GM12878 (cell line): Measurements from ENCODE around the gene LIPN. TPM values are rescaled to one million over a fixed set of nuclear protein-coding genes. Genes with fewer than 3 reads are reported as not detected.

ENCODE experiments used
- BCL11A ChIP-seq: IDR thresholded peaks from 2 replicates; pipeline ENCODE4 v1.6.1; 2011; ENCODE audit warnings: low read depth, low read length
- BRCA1 ChIP-seq: IDR thresholded peaks from 2 replicates; pipeline ENCODE4 v1.6.1; 2011; ENCODE audit warnings: low read depth, low read length, improper control_type of control experiment
- CBX3 ChIP-seq: fragments of 200-600 bp; sonication (generic); IDR thresholded peaks from 2 replicates; pipeline ENCODE4 v1.6.1; 2016; ENCODE audit warnings: low read depth, borderline replicate concordance
- CREB1 ChIP-seq: IDR thresholded peaks from 2 replicates; pipeline ENCODE4 v1.6.1; 2012; ENCODE audit warnings: low read depth, mild to moderate bottlenecking, inconsistent platforms
- CREM ChIP-seq: IDR thresholded peaks from 2 replicates; pipeline ENCODE4 v1.6.1; 2014; ENCODE audit warnings: antibody characterized with exemption, low read depth
- ETV6 ChIP-seq, 2 experiments: fragments of 450-650 bp in 1 of 2; IDR thresholded peaks in 1 of 2; conservative IDR thresholded peaks in 1 of 2; 2 replicates each; pipeline ENCODE4 v1.6.1; 2014; ENCODE audit warnings: antibody characterized with exemption in 1 of 2, borderline replicate concordance in 1 of 2, low read depth in 1 of 2, mild to moderate bottlenecking in 1 of 2, moderate library complexity in 1 of 2
- EZH2 ChIP-seq: IDR thresholded peaks from 2 replicates; pipeline ENCODE4 v1.6.1; 2012; ENCODE audit warnings: low read depth, mild to moderate bottlenecking, control low read depth, inconsistent platforms, low read length, borderline replicate concordance; ENCODE audit not compliant: control insufficient read depth
- HCFC1 ChIP-seq: fragments of 150-350 bp; IDR thresholded peaks from 2 replicates; pipeline ENCODE4 v1.6.1; 2014; ENCODE audit warnings: low read length
- IKZF2 ChIP-seq, 2 experiments: fragments of 450-650 bp; IDR thresholded peaks; 2 replicates each; pipeline ENCODE4 v1.6.1; 2017; ENCODE audit warnings: mild to moderate bottlenecking in 2 of 2, moderate library complexity in 2 of 2
- IRF4 ChIP-seq: IDR thresholded peaks from 2 replicates; pipeline ENCODE4 v1.6.1; 2011; ENCODE audit warnings: low read depth, low read length
- MEF2A ChIP-seq: IDR thresholded peaks from 2 replicates; pipeline ENCODE4 v1.6.1; 2011; ENCODE audit warnings: low read depth, mild to moderate bottlenecking, low read length, moderate library complexity; ENCODE audit not compliant: insufficient read depth
- MTA2 ChIP-seq: fragments of 450-650 bp; IDR thresholded peaks from 2 replicates; pipeline ENCODE4 v1.6.1; 2016; ENCODE audit warnings: low read depth, mild to moderate bottlenecking, moderate library complexity
- NBN ChIP-seq: fragments of 450-650 bp; IDR thresholded peaks from 2 replicates; pipeline ENCODE4 v1.6.1; 2016
- NFIC ChIP-seq: IDR thresholded peaks from 2 replicates; pipeline ENCODE4 v1.6.1; 2012; ENCODE audit warnings: low read depth, mild to moderate bottlenecking, inconsistent platforms, low read length, moderate library complexity
- NR2F1 ChIP-seq: fragments of 450-650 bp; conservative IDR thresholded peaks from 2 replicates; pipeline ENCODE4 v1.6.1; 2017; ENCODE audit warnings: mild to moderate bottlenecking
- RFX5 ChIP-seq: IDR thresholded peaks from 2 replicates; pipeline ENCODE4 v1.6.1; 2011; ENCODE audit warnings: low read depth, low read length, improper control_type of control experiment
- RUNX3 ChIP-seq: IDR thresholded peaks from 2 replicates; pipeline ENCODE4 v1.6.1; 2012; ENCODE audit warnings: low read length, inconsistent platforms
- SIX5 ChIP-seq: IDR thresholded peaks from 2 replicates; pipeline ENCODE4 v1.6.1; 2011; ENCODE audit warnings: mild to moderate bottlenecking, low read depth, low read length, moderate library complexity; ENCODE audit not compliant: severe bottlenecking
- SMAD1 ChIP-seq: fragments of 450-650 bp; IDR thresholded peaks from 2 replicates; pipeline ENCODE4 v1.6.1; 2018; ENCODE audit warnings: mild to moderate bottlenecking, low read depth; ENCODE audit not compliant: partially characterized antibody
- SMAD5 ChIP-seq: IDR thresholded peaks from 2 replicates; pipeline ENCODE4 v1.6.1; 2016; ENCODE audit warnings: antibody characterized with exemption, low read depth
- SP1 ChIP-seq: IDR thresholded peaks from one replicate; pipeline ENCODE4 v1.6.1; 2011; ENCODE audit warnings: low read depth, low read length
- SPI1 ChIP-seq: IDR thresholded peaks from 2 replicates; pipeline ENCODE4 v1.6.1; 2011; ENCODE audit warnings: low read depth, mild to moderate bottlenecking, low read length, moderate library complexity, borderline replicate concordance; ENCODE audit not compliant: insufficient read depth
- TBL1XR1 ChIP-seq: IDR thresholded peaks from 2 replicates; pipeline ENCODE4 v1.6.1; 2012; ENCODE audit warnings: low read depth, low read length, improper control_type of control experiment
- TCF12 ChIP-seq: IDR thresholded peaks from 2 replicates; pipeline ENCODE4 v1.6.1; 2011; ENCODE audit warnings: low read depth, mild to moderate bottlenecking, low read length
- WRNIP1 ChIP-seq: IDR thresholded peaks from 2 replicates; pipeline ENCODE4 v1.6.1; 2011; ENCODE audit warnings: low read depth, low read length, improper control_type of control experiment, borderline replicate concordance
- ZNF217 ChIP-seq: fragments of 450-650 bp; IDR thresholded peaks from 2 replicates; pipeline ENCODE4 v1.6.1; 2017; ENCODE audit warnings: antibody characterized with exemption, mild to moderate bottlenecking
- polyA plus RNA-seq, 11 experiments: library from polyadenylated mRNA; depleted of rRNA in 4 of 11; unstranded in 6 of 11; stranded (reverse) in 5 of 11; fragments of >200 nt; fragmentation: Nextera tagmentation in 4 of 11; fragmentation: Illumina TruSeq in 1 of 11; extraction: Ambion mirVana in 4 of 11; extraction: Trizol in 1 of 11; gene quantifications; 1 replicate in 1 of 11; 2 replicates in 10 of 11; pipeline versions ENCODE4 v1.2.1 to v1.2.3, GENCODE V29; 2011 to 2016; ENCODE audit warnings: inconsistent platforms in 2 of 11, missing spikeins in 2 of 11, low read depth in 1 of 11
- total RNA-seq, 4 experiments: library from RNA; depleted of rRNA in 3 of 4; stranded (reverse); fragments of >200 nt in 3 of 4; fragmentation: Illumina TruSeq in 1 of 4; extraction: Trizol in 1 of 4; gene quantifications; 2 replicates each; pipeline versions ENCODE4 v1.2.1 to v1.2.3, GENCODE V29; 2013 to 2021
- TF ChIP-seq, protein P1 (sequence below), 3 experiments: IDR thresholded peaks in 2 of 3; conservative IDR thresholded peaks in 1 of 3; 2 replicates each; pipeline ENCODE4 v1.5.1; 2011; ENCODE audit warnings: low read depth in 3 of 3, low read length in 3 of 3, mild to moderate bottlenecking in 3 of 3, control low read depth in 2 of 3, moderate library complexity in 2 of 3, inconsistent platforms in 1 of 3, mixed read lengths in 1 of 3; ENCODE audit not compliant: control insufficient read depth in 2 of 3, insufficient read depth in 1 of 3; ENCODE audit errors: extremely low read depth in 1 of 3
- TF ChIP-seq, protein P2 (sequence below): IDR thresholded peaks from 2 replicates; pipeline ENCODE4 v1.6.1; 2011; ENCODE audit warnings: borderline replicate concordance, low read depth, mild to moderate bottlenecking, moderate library complexity, mixed read lengths, low read length; ENCODE audit not compliant: insufficient read depth; ENCODE audit errors: extremely low read length
- TF ChIP-seq, protein P3 (sequence below): fragments of 450-650 bp; IDR thresholded peaks from 2 replicates; pipeline ENCODE4 v1.6.1; 2014; ENCODE audit warnings: mild to moderate bottlenecking

Gene LIPN
- total and polyA plus RNA-seq, 10 of the 15 experiments (the other 5 are each of a cell fraction or from before 2014, with no cell fraction given): 0.06 to 0.23 TPM; not detected in 8

DNA sequence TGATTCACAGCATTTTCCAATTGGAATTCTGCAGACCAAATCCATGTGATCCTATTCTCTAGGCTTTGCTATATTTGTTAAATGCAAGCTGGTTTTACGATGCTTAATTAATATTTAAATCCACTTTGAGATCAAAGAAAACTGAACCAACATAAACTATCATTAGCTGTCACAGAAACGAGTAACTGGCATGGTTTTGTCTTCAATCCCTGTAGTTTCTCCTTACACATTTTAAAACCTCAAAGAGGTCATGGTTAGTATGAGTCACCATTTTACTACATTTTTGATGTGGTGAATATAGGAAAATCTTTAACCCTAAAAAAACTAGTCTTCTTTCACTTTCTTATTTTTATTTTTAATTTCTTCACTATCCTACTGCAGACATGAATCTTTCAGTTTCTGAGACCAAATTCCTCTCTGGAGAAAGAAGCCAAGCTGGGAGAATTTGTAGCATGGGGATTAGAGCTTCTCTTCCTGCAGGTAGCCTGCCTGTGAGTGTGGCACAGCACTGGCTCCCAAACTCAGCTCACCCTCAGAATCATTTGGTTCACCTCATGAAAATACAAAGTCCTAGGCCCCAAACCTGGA lies 34.0 kb downstream of the LIPN start (continued):
- TF ChIP-seq WRNIP1: no peak
- no peak for TF ChIP-seq SIX5
- TF ChIP-seq TBL1XR1: no peak
- TF ChIP-seq, protein P1, sequence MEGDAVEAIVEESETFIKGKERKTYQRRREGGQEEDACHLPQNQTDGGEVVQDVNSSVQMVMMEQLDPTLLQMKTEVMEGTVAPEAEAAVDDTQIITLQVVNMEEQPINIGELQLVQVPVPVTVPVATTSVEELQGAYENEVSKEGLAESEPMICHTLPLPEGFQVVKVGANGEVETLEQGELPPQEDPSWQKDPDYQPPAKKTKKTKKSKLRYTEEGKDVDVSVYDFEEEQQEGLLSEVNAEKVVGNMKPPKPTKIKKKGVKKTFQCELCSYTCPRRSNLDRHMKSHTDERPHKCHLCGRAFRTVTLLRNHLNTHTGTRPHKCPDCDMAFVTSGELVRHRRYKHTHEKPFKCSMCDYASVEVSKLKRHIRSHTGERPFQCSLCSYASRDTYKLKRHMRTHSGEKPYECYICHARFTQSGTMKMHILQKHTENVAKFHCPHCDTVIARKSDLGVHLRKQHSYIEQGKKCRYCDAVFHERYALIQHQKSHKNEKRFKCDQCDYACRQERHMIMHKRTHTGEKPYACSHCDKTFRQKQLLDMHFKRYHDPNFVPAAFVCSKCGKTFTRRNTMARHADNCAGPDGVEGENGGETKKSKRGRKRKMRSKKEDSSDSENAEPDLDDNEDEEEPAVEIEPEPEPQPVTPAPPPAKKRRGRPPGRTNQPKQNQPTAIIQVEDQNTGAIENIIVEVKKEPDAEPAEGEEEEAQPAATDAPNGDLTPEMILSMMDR (IDR thresholded peaks at IDR 0.05 in 2 of 3, conservative IDR thresholded peaks at IDR 0.05 in 1 of 3; ENCODE audit: control insufficient read depth in 2 of 3, extremely low read depth in 1 of 3, insufficient read depth in 1 of 3, low read depth in 3 of 3, low read length in 3 of 3): no peak
- TF ChIP-seq IRF4: 0 out of 2 replicates have a peak, but pooled peaks have one; percentile 26
- TF ChIP-seq, protein P2, sequence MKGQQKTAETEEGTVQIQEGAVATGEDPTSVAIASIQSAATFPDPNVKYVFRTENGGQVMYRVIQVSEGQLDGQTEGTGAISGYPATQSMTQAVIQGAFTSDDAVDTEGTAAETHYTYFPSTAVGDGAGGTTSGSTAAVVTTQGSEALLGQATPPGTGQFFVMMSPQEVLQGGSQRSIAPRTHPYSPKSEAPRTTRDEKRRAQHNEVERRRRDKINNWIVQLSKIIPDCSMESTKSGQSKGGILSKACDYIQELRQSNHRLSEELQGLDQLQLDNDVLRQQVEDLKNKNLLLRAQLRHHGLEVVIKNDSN: no peak
- no peak for TF ChIP-seq BCL11A
- TF ChIP-seq, protein P3, sequence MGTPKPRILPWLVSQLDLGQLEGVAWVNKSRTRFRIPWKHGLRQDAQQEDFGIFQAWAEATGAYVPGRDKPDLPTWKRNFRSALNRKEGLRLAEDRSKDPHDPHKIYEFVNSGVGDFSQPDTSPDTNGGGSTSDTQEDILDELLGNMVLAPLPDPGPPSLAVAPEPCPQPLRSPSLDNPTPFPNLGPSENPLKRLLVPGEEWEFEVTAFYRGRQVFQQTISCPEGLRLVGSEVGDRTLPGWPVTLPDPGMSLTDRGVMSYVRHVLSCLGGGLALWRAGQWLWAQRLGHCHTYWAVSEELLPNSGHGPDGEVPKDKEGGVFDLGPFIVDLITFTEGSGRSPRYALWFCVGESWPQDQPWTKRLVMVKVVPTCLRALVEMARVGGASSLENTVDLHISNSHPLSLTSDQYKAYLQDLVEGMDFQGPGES: no peak
- no peak for TF ChIP-seq RFX5
- peak; percentile 41; the same call in 1 of the 2 replicates for TF ChIP-seq CREM
- no peak for TF ChIP-seq SPI1
- TF ChIP-seq CREB1: 0 out of 2 replicates have a peak, but pooled peaks have one; percentile 51
- no peak for TF ChIP-seq NBN
- TF ChIP-seq IKZF2 (IDR thresholded peaks at IDR 0.05): peak; percentile 78 to 85
- peak; percentile 94 for TF ChIP-seq NR2F1
- peak; percentile 50; the same call in 1 of the 2 replicates for TF ChIP-seq MEF2A
- TF ChIP-seq HCFC1: no peak
- TF ChIP-seq RUNX3: peak; percentile 96
- peak; percentile 74 for TF ChIP-seq MTA2
- TF ChIP-seq SMAD5: no peak
- TF ChIP-seq NFIC: peak; percentile 90
- TF ChIP-seq ZNF217: peak; percentile 58; the same call in 1 of the 2 replicates
- TF ChIP-seq SP1: no peak
- no peak for TF ChIP-seq EZH2
- no peak for TF ChIP-seq TCF12
- no peak for TF ChIP-seq SMAD1
- no peak for TF ChIP-seq CBX3
- TF ChIP-seq ETV6 (conservative IDR thresholded peaks at IDR 0.05 in 1 of 2, IDR thresholded peaks at IDR 0.05 in 1 of 2; ENCODE audit: borderline replicate concordance in 1 of 2, low read depth in 1 of 2): no peak
- TF ChIP-seq BRCA1: no peak
